Smooth muscle cell of the pulmonary artery (primary cell): ENCODE measurements around the gene PMS1. TPM values are rescaled to one million over a fixed set of nuclear protein-coding genes. Genes with fewer than 3 reads are reported as not detected.

Experiments
- total RNA-seq: library from RNA; depleted of rRNA; stranded (reverse); fragments of >200 nt; gene quantifications from 2 replicates; pipeline ENCODE4 v1.2.3, GENCODE V29; 2014

Gene PMS1
- total RNA-seq: 16.5 and 18.2 TPM in 2 replicates

GRCh38 chr2:189783927-189784867 lies at the start of gene PMS1, which contains the start of gene ORMDL1:
Gene PMS1 (plus strand): TSS chr2:189784450. CDS start chr2:189791810, 7,360 bp downstream.
Gene ORMDL1 (minus strand): TSS chr2:189784339. CDS start chr2:189782595, 1,744 bp downstream.

DNA sequence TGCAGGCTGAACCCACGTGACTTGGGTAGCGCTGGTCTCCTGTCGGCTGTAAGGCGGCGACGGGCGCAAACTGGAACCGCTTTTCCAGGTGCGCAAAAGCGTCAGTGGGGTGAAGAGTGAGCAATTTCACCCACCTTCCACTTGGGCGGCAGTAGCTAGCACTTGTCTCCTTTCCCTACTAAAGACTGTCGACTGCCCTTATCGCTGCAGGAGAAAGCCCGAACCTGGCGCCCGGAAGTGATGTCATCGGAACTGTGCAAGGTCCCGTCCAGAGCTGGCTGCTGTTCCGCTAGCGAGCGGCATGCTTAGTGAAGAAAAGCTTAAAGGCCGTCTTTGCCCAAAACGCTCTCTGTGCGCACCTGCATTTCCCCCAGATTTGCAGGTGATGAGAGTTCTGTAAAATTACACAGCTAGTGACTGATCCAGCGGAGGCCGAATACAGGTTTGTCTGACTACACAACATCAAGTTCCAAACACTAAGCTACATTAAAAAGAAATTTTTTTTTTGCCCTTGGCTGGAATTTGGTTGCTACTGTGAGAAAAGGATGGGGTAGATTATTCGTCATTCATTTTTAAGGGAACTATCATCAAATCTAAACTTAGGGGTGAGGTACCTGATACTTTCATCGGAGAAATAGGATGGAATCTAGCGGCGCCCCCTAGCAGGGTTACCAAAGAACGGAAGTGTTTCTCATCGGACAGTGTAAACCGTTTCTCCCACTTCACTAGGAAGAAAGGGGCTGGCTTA lies 21.5 kb upstream of the PMS1 start, which contains the start of gene OSGEPL1:
TSS of gene OSGEPL1 (minus strand) at position 242 of the 748 bp plus-strand sequence. CDS start 1,152 bp downstream, outside the sequence.

Other genes starting within 250 kb of the PMS1 start
- gene SLC40A1, start 203.7 kb upstream of the PMS1 start, total RNA-seq: 27.0 and 53.8 TPM in 2 replicates
- 47.7 and 63.3 TPM in 2 replicates for gene ASNSD1, start 123.0 kb upstream of the PMS1 start, total RNA-seq
- gene ANKAR, start 109.8 kb upstream of the PMS1 start, total RNA-seq: 4.3 and 7.0 TPM in 2 replicates
- gene OSGEPL1, start 21.7 kb upstream of the PMS1 start, total RNA-seq: 6.5 and 7.0 TPM in 2 replicates
- gene ORMDL1, start 111 bp upstream of the PMS1 start, total RNA-seq: 46.7 and 54.2 TPM in 2 replicates